Hippocampal formation (tissue), 2 donors: ENCODE results near the gene PDXP.
A peak's percentile ranks its signal among the peaks of the same experiment; 100 is the strongest.

ENCODE experiments used
- DNase-seq, 2 donors: peaks; one replicate each; lab custom pipeline; 2025; lab: John Stamatoyannopoulos, UW

PDXP gene

GRCh38 chr22:37628830-37629229 lies 29.7 kb upstream of the PDXP start:
- no peak for DNase-seq

- DNase-seq, result no peak
Observed at GRCh38 chr22:37629928-37630327, 28.6 kb upstream of the PDXP start.

- DNase-seq, result no peak
Observed at GRCh38 chr22:37630839-37631435, 27.6 kb upstream of the PDXP start.

- no peak for DNase-seq
Observed at GRCh38 chr22:37631448-37632173, 26.9 kb upstream of the PDXP start.

- DNase-seq, result no peak
Observed at GRCh38 chr22:37632174-37633088, 26.1 kb upstream of the PDXP start.

GRCh38 chr22:37633089-37633624 lies 25.4 kb upstream of the PDXP start:
- DNase-seq, result no peak

GRCh38 chr22:37633625-37634416 lies 24.7 kb upstream of the PDXP start:
- peak; percentile 62 to 75 for DNase-seq

- DNase-seq, result no peak
Observed at GRCh38 chr22:37634417-37634924, 24.1 kb upstream of the PDXP start.

- no peak for DNase-seq
Observed at GRCh38 chr22:37635157-37635556, 23.4 kb upstream of the PDXP start.

- no peak for DNase-seq
Observed at GRCh38 chr22:37636186-37636948, 22.2 kb upstream of the PDXP start.

- DNase-seq, result no peak
Observed at GRCh38 chr22:37636949-37637273, 21.6 kb upstream of the PDXP start.

GRCh38 chr22:37638391-37639069 lies 20.0 kb upstream of the PDXP start:
- no peak for DNase-seq

- DNase-seq, result no peak
Observed at GRCh38 chr22:37639070-37639760, 19.3 kb upstream of the PDXP start, which contains the start of gene SH3BP1. Gene SH3BP1, plus strand, starts transcription at chr22:37639669. Its CDS starts 119 bp downstream, at chr22:37639788.

GRCh38 chr22:37639771-37640590 lies 18.5 kb upstream of the PDXP start:
- DNase-seq, result no peak

- DNase-seq, result no peak
Observed at GRCh38 chr22:37640591-37641560, 17.6 kb upstream of the PDXP start.

GRCh38 chr22:37641561-37641949 lies 17.0 kb upstream of the PDXP start:
- DNase-seq, result no peak

GRCh38 chr22:37643225-37643847 lies 15.2 kb upstream of the PDXP start:
- peak; percentile 56 to 74 for DNase-seq
